HG03469 (cell line): ENCODE data around the gene EYS.

Source experiments
- ATAC-seq: cut with Tn5 transposase; IDR thresholded peaks from one replicate; pipeline ENCODE4 v1.9.1; 2021; ENCODE audit warnings: mild to moderate bottlenecking, moderate library complexity, moderate number of reproducible peaks; ENCODE audit not compliant: unreplicated experiment

The EYS gene

DNA sequence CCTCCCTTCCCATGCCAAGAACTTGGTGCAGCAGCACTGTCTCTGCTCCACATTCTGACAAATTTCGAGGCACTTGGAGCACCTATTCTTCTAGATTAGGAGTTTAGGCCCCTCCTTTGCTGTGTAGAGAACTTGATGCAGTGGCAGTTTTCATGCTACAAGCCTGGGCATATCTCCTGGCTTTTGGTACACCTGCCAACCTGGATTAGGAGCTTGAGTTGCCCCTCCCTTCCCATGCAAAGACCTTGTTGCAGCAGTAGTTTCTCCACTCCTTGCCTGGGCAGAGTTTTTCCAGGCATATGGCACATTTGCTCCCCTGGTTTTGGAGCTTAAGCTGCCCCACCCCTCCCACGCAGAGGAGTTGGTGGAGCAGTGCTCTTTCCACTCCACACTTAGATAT is 956.1 kb downstream of the EYS start:
- no peak for ATAC-seq

DNA sequence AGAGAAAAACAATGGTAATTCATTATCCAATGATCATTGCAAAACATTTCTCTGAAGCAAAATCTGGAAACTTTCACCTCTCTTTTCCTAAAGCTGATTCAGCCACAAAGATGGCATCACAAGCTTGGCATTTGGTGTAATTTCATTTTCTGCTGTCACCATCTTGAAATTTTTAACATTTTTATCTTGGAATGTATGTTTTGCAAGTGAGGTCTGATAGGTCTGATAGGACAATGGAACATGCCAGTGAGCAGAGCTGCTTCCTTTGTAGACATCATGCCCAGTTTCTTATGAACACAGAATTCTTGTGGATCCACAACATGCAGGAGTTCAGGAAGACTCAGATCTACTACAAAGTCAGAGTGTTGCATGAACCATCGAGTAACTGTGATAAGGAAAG is 969.6 kb downstream of the EYS start:
- ATAC-seq = no peak

DNA sequence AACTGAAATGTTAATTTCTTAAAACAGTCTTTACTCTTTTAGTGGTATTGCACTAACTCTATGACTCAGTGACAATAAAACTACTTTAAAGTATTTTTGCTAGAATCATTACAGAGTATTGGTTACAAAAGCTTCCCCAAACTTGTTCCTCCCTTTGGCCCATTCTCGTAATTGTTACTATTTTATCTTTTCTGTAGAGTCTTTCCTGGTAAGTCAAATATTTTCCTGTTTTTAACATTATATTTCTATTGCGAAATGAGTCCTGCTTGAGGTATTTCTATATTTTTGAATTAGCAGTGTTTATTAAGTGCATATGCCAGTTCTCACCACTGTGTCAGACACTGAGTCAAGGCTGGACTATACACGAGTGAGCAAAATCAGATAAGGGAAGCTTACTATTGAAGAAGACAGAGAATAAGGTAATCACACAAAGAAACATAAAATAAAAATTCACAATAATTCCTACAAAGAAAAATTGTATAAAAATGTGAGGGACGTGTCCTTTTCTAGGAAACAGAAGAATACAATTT is 970.5 kb downstream of the EYS start:
- no peak for ATAC-seq

DNA sequence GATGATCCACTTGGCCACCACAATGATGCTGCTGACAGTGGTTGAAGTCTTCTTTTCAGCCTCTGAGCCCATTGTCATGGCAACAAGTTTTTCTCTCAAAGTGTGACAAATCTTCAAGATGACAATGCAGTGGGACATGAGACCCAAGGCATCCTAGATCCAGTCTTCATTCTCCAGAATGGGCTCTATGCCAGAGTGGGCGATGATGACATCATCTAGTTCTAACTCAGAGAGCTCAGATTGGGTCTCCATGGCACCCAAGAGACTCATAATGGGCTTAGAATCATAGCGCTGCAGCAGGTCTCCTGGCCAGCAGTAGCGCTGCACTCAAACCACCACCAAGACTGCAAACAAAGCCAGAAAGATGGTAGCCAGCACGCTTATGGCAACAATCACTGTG is 973.6 kb downstream of the EYS start:
- ATAC-seq = no peak

DNA sequence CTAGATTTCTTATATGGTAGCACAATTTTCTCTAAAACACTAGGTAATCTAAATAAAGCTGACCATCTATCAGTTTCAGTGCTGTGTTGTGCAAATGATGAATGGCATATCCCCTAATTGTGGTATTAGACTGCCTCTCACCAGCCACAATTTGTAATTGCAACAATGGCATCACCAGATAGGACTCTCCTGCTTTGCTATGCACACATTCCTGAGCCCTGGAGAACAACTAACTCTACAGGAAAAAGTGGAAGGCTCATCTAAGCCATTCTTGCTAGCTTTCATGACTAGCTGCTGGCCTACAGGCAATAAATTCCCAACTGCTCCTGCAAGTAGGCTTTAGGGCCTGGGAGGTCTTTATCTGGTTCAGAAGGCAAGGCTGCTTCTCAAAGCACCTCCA is 974.1 kb downstream of the EYS start:
- no peak for ATAC-seq

DNA sequence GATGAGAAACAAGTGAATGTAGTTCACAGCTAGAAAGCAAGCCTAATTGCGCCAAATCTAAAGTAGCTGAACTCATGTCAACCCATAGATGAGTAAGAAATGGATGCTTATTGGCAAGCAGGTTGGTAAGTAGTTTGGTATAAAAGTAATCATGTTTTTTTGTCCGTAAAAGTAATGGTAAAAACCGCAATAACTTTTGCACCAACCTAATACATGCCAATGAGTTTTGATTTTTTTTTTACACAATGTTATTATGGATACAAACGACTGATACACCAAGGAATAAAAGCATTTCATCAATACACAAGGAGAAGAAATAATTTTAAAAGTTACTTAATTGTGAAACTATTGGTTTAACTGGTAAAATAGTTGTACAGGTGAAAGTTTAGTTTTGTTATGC is 977.5 kb downstream of the EYS start:
- no peak for ATAC-seq

DNA sequence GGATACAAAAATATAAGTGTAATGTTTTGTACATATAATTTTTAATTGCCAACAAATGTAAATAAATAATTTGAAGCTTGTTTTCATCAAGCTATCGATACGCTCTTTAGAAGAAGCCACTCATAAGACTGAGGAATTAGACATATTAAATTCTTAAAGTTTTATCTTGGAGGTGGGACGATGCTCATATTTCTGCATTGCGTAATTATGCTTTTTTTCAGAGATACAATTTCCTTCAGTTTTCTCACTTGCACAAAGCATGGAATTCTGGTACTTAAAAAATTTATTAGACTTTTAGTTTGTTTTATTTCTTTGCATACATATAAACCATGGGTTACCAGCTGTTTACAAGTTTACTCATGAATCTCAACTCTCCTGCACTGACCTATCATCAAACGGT is 980.0 kb downstream of the EYS start:
- ATAC-seq = no peak

DNA sequence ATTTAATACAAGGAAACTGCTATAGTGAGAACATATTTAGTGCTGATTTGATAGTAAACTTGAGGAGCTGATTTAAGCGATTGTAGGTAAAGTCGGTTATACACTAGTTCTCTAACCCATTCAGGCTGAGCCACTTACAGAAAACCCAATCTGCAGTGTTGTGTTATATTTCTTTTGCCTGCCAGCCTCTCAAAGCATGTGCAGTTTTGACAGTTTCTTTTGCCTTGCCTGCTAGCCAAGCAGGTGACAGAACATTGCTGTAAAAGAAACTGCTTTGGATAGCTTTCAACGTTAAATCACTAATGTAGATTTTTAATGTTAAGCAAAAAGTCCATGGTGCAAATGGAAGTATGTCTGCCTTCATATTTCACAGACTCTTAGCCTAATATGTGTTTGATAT is 982.9 kb downstream of the EYS start:
- ATAC-seq = no peak

DNA sequence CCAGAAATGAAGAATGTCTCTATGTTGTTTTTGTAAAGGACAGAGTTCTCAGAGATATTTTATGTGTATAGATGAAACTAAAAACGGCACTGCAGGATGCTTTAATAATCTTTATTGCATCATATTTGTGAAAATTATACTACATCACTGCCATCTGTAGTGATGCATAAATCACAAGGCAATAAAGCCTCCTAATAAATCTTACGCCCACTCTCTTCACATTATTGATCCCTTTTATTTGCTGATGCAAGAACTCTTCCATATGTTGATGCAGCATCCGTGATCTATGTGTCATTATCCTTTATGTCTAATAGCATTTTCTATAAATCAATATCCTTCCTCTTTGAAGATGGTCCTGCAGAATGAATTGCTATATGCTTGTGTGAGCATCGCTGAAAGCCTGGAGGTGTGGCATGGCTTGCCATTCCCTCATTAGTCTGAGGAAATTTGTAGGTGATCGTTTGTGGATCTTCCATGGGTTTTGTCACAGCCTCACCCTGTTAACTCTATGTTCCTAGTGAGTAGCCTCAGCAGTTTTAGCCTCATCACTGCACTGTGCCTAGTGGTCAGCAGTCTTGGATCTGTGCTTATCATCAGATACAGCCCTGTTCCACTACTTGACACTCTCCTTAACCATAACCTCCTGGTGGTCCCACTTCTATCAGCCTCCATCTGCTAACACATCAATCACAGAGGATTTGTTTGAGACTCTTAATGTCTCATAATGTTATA is 983.5 kb downstream of the EYS start:
- no peak for ATAC-seq

DNA sequence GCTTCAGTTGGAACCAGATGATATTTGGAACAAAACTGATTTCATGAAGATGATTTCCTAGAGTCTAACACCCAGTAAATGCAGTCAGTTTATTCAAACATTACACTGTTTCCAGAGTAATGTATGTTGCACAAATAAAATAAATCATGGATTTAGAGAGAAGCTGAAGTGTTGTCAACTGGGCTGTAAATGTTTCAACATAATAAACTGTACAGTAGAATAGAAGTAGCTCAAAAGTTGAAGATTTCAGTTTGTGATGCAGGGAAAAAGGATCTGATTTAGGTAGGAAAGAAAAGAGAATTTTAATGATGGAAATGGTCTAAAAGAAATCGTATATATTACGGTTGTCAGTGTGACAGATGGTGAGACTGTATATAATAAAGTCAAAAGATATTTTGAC is 985.2 kb downstream of the EYS start:
- ATAC-seq = no peak

DNA sequence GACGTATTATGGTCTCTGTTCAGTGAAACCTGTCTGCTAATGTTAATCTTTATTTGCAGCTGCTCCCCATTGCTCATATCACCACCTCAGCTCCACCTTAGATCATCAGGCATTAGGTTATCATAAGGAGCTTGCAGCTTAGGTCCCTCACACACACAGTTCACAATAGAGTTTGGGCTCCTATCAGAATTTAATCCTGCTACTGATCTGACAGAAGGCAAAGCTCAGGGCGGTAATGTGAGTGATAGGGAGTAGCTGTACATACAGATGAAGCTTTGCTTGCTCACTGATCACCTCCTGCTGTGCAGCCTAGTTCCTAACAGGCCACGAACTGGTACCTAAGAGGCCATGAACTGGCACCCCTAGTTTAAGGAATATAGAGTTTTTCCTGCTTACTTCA is 989.7 kb downstream of the EYS start:
- no peak for ATAC-seq

DNA sequence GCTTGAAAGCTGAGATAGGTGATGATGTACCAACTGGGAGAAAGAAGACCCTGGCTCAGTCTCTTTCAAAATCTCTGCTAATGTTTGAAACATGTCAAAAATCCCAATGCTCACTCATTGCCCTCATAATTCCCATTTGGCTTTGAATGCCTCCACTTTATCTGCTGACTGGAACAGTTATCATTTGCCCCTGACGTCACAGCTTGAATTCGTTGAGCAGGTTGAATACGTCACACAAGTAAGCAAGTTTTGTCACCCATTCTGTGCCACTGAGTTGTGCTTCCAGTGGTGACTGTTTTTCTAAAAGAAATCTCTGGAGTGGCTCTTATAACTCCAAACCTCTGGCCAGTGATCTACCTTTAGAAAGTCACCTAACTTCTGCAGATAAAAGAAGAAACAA is 991.4 kb downstream of the EYS start:
- ATAC-seq = no peak

DNA sequence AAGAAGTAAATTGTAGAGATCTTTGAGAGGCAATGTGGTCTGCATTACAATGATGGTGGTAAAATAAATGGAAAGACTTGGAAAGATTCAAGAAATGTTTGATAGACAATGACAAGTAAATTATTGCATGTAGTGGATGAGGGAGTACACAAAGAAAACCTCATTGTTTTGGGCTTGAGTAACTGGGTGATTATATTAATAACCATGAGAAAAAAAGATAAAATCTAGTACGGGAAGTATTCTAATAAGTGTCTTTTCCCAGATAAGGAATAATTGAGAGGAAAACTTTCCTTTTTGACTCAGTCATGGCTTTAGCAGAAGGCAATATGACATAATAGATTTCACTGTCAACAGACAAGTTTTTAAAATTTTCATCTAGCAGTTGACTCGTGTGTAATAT is 993.0 kb downstream of the EYS start:
- no peak for ATAC-seq

DNA sequence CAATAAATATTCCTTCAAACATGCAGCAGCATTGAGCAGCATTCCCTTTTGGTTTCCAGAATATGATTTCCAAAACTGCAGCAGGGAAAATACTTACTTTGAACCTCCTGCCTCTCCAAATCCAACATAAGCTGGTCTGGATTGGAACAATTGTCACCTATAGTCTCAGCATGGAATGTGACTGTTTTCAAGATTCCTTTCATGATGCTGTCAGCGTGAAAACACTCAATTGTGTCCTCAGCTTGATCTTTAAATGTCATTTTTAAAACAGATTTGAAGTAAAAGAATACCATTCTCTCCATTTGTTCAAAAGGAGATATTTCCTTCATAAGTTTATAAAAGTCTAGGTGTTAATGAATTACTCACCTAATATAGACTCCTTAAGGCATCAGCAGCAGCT is 993.9 kb downstream of the EYS start:
- ATAC-seq = no peak

DNA sequence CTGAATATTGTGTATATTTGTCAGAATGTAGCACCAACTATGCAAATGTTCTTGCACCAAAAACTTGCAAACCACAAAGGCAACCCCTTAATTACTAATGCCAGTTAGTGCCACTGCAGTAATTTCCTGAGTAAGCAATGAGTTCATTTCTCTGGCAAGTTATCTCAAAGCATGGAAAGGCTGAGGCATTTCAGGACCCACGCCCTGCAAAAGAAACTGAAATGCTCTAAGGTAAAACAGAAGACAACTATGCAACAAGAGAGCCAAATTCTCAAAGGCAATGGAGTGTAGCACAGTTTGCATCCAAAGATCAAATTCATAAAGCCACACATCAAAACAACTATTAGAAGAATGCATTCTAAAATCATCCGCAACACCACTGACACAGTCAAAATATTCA is 994.4 kb downstream of the EYS start:
- no peak for ATAC-seq

DNA sequence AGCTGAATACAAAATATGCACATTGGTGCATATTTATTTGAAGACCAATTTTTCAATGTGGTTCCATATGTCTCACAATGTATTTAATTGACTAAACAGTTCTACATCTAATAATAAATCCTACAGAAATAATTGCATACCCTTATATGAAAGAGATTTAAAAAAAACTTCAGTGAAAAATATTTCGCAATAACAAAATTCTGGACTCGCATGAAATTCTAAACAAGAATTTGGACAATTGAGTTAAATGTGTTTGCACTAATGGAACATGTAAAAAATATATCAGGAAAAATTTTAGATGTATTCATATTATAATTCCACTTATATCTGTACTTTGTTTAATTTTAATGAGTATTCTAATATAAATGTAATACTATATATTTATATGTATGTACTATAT is 1003.1 kb downstream of the EYS start:
- ATAC-seq = no peak

DNA sequence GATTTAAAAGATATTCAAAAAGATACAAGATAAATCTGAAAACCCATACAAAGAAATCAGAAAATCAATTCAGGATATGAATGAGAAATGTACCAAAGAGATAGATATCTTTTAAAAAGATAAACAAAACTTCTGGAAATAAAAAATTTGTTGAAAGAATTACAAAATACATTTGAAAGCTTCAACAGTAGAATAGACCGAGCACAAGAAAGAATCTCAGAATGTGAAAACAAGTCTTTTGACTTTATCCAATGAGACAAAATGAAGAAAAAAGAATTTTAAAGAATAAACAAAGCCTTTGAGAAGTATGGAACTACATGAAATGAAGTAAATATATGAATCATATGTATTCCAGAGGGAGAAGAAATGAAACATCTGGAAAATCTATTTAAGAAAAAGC is 1011.0 kb downstream of the EYS start:
- no peak for ATAC-seq

DNA sequence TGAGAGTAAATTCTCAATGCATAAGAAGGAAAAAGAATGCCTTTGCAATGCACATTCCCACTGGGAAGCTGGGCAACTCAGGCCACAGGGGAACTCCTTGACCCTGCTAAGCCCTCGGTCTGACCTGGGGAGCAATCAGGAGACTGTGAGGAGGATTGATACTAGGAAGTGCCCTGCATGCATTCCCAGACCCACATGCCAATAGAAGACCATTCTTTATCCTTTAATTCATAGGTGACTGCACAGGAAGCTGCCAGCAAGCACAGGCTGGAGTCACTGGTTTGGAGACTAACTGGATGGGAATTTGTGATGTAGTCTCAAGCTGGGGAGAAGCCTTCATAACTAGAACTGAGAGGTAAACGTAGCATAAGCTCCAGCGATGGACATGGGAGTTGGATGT is 1012.7 kb downstream of the EYS start:
- ATAC-seq = no peak

DNA sequence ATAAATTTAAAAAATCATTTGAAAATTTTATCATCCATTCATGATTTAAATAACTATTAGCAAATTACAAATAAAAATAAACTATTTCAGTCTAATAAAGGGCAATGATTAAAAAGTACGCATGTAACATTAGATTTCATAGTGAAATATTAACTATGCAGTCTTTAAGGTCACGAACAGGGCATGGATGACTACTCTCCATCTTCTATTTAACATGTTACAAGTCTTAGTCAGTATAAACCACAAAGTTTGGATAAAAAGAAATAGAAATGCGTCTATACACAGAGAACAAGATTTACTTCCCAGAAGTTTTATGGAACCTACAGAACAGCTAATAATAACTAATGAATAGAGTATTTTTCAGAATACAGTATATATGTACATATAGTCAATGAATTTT is 1016.0 kb downstream of the EYS start:
- ATAC-seq = no peak

DNA sequence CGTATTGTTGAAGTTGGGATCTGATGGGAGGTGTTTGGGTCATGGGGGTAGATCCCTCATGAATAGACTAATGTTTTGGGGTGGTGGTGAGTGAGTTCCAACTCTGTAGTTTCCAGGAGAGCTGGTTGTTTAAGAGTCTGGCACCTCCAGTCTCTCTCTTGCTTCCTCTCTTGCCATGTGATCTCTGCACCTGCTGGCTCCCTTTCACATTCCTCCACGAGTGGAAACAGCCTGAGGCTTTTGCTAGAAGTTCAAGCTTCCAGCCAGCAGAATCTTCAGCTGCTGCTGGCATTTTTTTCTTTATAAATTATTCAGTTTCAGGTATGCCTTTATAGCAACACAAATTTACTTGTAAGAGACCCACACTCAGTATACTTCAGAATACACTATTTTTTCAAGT is 1021.6 kb downstream of the EYS start:
- no peak for ATAC-seq

DNA sequence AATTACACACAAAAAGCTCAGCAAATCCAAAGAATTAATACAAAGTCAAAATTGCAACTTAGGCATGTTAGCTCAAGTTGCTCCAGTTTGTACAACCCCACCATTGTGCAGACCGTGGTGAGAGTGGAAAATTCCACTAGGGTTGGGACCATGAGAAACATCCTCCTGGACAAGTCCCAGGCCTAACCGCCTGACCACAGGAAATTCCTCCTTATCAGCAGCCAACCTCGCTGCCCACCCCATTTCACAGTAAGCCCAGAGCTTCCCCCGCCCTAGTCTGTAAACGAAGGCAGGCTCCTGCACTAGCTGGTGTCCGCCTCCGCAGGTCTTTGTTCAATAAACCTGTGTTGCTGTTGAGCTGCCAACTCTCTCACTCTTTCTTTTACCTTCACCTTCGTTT is 1023.3 kb downstream of the EYS start:
- no peak for ATAC-seq

DNA sequence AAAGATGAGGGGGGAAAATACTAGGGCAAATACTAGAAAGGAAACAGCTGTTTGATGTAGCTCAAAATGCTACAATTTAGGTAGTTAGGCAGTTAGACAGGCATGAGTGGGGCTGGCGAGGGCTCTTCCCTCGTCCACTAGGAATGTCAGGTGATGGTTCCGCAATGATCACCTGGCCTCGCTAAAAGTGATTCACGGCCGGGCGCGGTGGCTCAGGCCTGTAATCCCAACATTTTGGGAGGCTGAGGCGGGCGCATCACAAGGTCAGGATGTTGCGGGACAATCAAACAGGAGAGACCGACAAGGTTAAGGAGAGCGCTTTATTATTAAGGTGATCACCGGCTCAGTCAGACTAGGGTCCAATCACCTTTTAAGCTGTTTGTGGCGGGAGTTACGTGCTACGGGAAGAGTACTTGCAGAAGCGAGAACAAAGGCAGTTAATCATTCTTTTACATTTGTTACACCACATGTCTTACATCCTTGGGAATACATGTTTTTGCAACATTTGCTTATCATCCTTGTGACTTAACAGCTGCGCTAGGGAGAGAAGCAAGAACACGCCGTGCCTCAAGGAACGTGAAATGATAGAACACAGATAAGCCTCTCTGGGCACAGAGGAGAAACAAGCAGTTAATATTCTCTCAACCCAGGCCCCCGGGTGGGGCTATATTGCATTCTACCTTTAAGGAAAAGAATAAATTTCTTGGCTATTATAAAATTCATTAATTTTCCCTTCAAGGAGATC is 1025.4 kb downstream of the EYS start:
- ATAC-seq = no peak

DNA sequence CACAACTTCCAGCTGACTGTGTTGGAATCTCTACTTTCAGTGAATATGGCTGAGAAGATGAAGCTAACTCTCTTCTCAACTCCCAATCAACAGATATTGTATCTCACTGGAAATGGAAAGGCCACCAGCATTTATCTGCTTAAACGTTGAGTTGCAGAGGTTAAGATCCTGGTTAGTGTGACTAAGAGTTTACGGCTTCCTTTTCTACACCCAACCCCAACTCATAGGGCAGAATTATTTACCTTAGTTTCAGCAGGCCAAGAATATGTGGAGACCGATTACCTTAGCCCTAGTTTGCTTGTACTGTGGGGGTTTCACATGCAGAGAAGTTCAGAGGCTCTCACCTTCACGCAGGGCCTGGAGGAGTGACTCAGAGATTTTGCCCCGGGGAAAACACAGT is 1026.6 kb downstream of the EYS start:
- no peak for ATAC-seq
